ENCODE results near the gene CD58.

DNA sequence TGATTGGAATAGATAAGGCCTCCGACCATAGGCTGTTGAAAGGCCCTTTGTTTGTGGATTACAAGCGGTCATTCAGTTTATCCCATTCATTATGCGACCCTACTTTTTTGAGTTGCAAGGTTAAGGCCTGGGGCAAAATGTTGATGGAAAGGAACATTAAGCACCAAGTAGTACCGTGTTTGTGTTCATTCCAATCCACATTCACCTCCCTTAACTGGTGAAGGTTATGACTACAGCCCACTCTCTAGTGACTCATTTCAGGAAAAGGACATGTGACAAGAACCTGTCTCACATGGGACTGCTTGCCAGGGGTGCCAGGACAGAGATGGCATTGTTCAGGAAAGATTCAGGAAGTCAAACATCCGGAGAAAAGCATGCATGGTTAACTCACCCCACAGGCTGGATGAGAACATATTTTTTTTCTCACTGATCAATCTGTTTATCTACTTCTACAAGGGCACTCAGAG lies 81.6 kb downstream of the CD58 start:
- TF ChIP-seq, protein P1, sequence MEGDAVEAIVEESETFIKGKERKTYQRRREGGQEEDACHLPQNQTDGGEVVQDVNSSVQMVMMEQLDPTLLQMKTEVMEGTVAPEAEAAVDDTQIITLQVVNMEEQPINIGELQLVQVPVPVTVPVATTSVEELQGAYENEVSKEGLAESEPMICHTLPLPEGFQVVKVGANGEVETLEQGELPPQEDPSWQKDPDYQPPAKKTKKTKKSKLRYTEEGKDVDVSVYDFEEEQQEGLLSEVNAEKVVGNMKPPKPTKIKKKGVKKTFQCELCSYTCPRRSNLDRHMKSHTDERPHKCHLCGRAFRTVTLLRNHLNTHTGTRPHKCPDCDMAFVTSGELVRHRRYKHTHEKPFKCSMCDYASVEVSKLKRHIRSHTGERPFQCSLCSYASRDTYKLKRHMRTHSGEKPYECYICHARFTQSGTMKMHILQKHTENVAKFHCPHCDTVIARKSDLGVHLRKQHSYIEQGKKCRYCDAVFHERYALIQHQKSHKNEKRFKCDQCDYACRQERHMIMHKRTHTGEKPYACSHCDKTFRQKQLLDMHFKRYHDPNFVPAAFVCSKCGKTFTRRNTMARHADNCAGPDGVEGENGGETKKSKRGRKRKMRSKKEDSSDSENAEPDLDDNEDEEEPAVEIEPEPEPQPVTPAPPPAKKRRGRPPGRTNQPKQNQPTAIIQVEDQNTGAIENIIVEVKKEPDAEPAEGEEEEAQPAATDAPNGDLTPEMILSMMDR (IDR thresholded peaks at IDR 0.05): no peak
- TF ChIP-seq POLR2A (IDR thresholded peaks at IDR 0.05): no peak
